HCT116 (cell line): Measurements from ENCODE around the gene DOCK7. TPM values are rescaled to one million over a fixed set of nuclear protein-coding genes. Genes with fewer than 3 reads are reported as not detected.

Experiments used
- ATAC-seq: fragments of 200-7000 bp; cut with Tn5 transposase; 2 replicates; pipeline ENCODE4 v1.9.1; 2020; ENCODE audit warnings: mild to moderate bottlenecking, moderate library complexity
- BruUV-seq: library from RNA; stranded (reverse); fragments of 400-500 nt; replicated peaks from 2 replicates; lab custom pipeline; 2021; lab: Mats Ljungman, UMichigan
- CTCF ChIA-PET: fragments of 300-600 bp; sonication (Branson Sonifier 250); formaldehyde crosslinking; loops from one replicate; lab custom pipeline; 2021; ENCODE audit warnings: antibody characterized with exemption; lab: Charles Lee
- POLR2A ChIA-PET: fragments of 300-600, 350-600 bp; sonication (Branson Sonifier 250); formaldehyde crosslinking; loops from one replicate; lab custom pipeline; 2021; ENCODE audit warnings: antibody characterized with exemption; lab: Charles Lee
- RAD21 ChIA-PET, 2 experiments: fragments of 300-600 bp; sonication (Branson Sonifier 250); formaldehyde crosslinking; loops; one replicate each; lab custom pipeline; 2023; ENCODE audit warnings: low total read pairs in 2 of 2; ENCODE audit not compliant: uncharacterized antibody in 2 of 2, unreplicated experiment in 2 of 2, low non-redundant PET in 1 of 2; lab: Charles Lee
- DNase-seq: peaks from one replicate; pipeline ENCODE4 v3.0.0-alpha.2; 2010; ENCODE audit warnings: low read depth, low spot score
- H2AFZ ChIP-seq: fragments of 200-600 bp; shearing (Covaris generic), sonication (generic); 2 replicates; pipeline ENCODE4 v1.6.1; 2017; ENCODE audit warnings: low read depth, mixed run types, mixed read lengths, antibody characterized with exemption, low read length; ENCODE audit not compliant: poor library complexity, severe bottlenecking
- H3K27ac ChIP-seq: 2 replicates; pipeline ENCODE4 v1.5.1; 2012; ENCODE audit warnings: low read depth, low read length
- H3K27me3 ChIP-seq: fragments of 200-600 bp; sonication (generic); 2 replicates; pipeline ENCODE4 v1.6.1; 2016; ENCODE audit warnings: mixed run types, low read length, mixed read lengths; ENCODE audit not compliant: insufficient read depth
- H3K36me3 ChIP-seq, 2 experiments: fragments of 200-500 bp in 1 of 2; fragments of 200-600 bp in 1 of 2; sonication (Bioruptor generic) in 1 of 2; sonication (generic) in 1 of 2; 2 replicates each; pipeline versions ENCODE4 v1.5.1 to v1.6.1; 2014 to 2016; ENCODE audit warnings: low read length in 2 of 2, inconsistent platforms in 1 of 2, mixed read lengths in 1 of 2, mixed run types in 1 of 2; ENCODE audit not compliant: insufficient read depth in 2 of 2, control insufficient read depth in 1 of 2
- H3K4me1 ChIP-seq, 2 experiments: fragments of 200-600 bp in 1 of 2; sonication (generic) in 1 of 2; 2 replicates each; pipeline versions ENCODE4 v1.5.1 to v1.6.1; 2012 to 2017; ENCODE audit warnings: low read length in 2 of 2, inconsistent platforms in 1 of 2, mild to moderate bottlenecking in 1 of 2, mixed read lengths in 1 of 2, mixed run types in 1 of 2, moderate library complexity in 1 of 2; ENCODE audit not compliant: insufficient read depth in 2 of 2, control insufficient read depth in 1 of 2
- H3K4me2 ChIP-seq: fragments of 200-600 bp; sonication (generic); 2 replicates; pipeline ENCODE4 v1.6.1; 2017; ENCODE audit warnings: mixed run types, low read length, mixed read lengths
- H3K4me3 ChIP-seq, 2 experiments: fragments of 200-600 bp in 1 of 2; sonication (generic) in 1 of 2; replicated peaks in 1 of 2; 2 replicates each; pipeline ENCODE4 v1.5.1; 2011 to 2016; ENCODE audit warnings: low read length in 2 of 2, control low read depth in 1 of 2, low read depth in 1 of 2, mild to moderate bottlenecking in 1 of 2, mixed read lengths in 1 of 2, mixed run types in 1 of 2
- H3K79me2 ChIP-seq: fragments of 200-600 bp; sonication (generic); 2 replicates; pipeline ENCODE4 v1.6.1; 2017; ENCODE audit warnings: mild to moderate bottlenecking, mixed run types, low read length, moderate library complexity, mixed read lengths; ENCODE audit not compliant: insufficient read depth
- H3K9ac ChIP-seq: fragments of 200-600 bp; sonication (generic); 2 replicates; pipeline ENCODE4 v1.6.1; 2016; ENCODE audit warnings: low read length, mixed read lengths
- H3K9me2 ChIP-seq: fragments of 200-600 bp; sonication (generic), shearing (Covaris generic); 2 replicates; pipeline ENCODE4 v1.6.1; 2017; ENCODE audit warnings: mixed run types, mild to moderate bottlenecking, moderate library complexity; ENCODE audit not compliant: insufficient read depth
- H3K9me3 ChIP-seq, 2 experiments: fragments of 200-500 bp in 1 of 2; fragments of 200-600 bp in 1 of 2; sonication (Bioruptor generic) in 1 of 2; sonication (generic) in 1 of 2; 2 replicates each; pipeline ENCODE4 v1.6.1; 2014 to 2017; ENCODE audit warnings: low read length in 2 of 2, mixed read lengths in 2 of 2, inconsistent platforms in 1 of 2, low read depth in 1 of 2, mild to moderate bottlenecking in 1 of 2, mixed run types in 1 of 2, moderate library complexity in 1 of 2; ENCODE audit not compliant: control insufficient read depth in 1 of 2, insufficient read depth in 1 of 2
- H4K20me1 ChIP-seq: fragments of 200-600 bp; sonication (generic), shearing (Covaris generic); 2 replicates; pipeline ENCODE4 v1.6.1; 2017; ENCODE audit warnings: mixed run types, mild to moderate bottlenecking, moderate library complexity; ENCODE audit not compliant: insufficient read depth
- CBX3 ChIP-seq: IDR thresholded peaks from 2 replicates; pipeline ENCODE4 v1.6.1; 2012; ENCODE audit warnings: low read depth
- CEBPB ChIP-seq: IDR thresholded peaks from 2 replicates; pipeline ENCODE4 v1.6.1; 2012; ENCODE audit warnings: low read depth
- EGR1 ChIP-seq: IDR thresholded peaks from 2 replicates; pipeline ENCODE4 v1.6.1; 2012; ENCODE audit warnings: low read depth
- ELF1 ChIP-seq: IDR thresholded peaks from 2 replicates; pipeline ENCODE4 v1.6.1; 2012; ENCODE audit warnings: low read depth, borderline replicate concordance
- EZH2 ChIP-seq: fragments of 200-600 bp; sonication (generic); IDR thresholded peaks from 2 replicates; pipeline ENCODE4 v1.6.1; 2017; ENCODE audit warnings: antibody characterized with exemption, mixed run types
- FOSL1 ChIP-seq: IDR thresholded peaks from 2 replicates; pipeline ENCODE4 v1.6.1; 2012; ENCODE audit warnings: low read depth
- JUND ChIP-seq: IDR thresholded peaks from 2 replicates; pipeline ENCODE4 v1.6.1; 2012
- POLR2AphosphoS5 ChIP-seq: IDR thresholded peaks from 2 replicates; pipeline ENCODE4 v1.6.1; 2011; ENCODE audit warnings: mild to moderate bottlenecking, low read depth, low read length, moderate library complexity
- RAD21 ChIP-seq: IDR thresholded peaks from 2 replicates; pipeline ENCODE4 v1.6.1; 2012; ENCODE audit warnings: low read depth, mild to moderate bottlenecking
- SP1 ChIP-seq: IDR thresholded peaks from 2 replicates; pipeline ENCODE4 v1.6.1; 2012; ENCODE audit warnings: low read depth
- SRF ChIP-seq: IDR thresholded peaks from 2 replicates; pipeline ENCODE4 v1.6.1; 2012; ENCODE audit warnings: low read depth
- TCF7L2 ChIP-seq: IDR thresholded peaks from 2 replicates; pipeline ENCODE4 v1.7.0; 2011; ENCODE audit warnings: borderline replicate concordance, inconsistent platforms; ENCODE audit not compliant: insufficient read depth, insufficient read length; ENCODE audit errors: extremely low read depth
- YY1 ChIP-seq: IDR thresholded peaks from 2 replicates; pipeline ENCODE4 v1.6.1; 2011; ENCODE audit warnings: low read length, low read depth, moderate library complexity, mild to moderate bottlenecking; ENCODE audit not compliant: insufficient replicate concordance; ENCODE audit errors: extremely low read depth
- ZNF274 ChIP-seq: fragments of 200-500 bp; sonication (Bioruptor generic); IDR thresholded peaks from 2 replicates; pipeline ENCODE4 v1.6.1; 2014; ENCODE audit warnings: mild to moderate bottlenecking, low read depth, low read length, inconsistent platforms
- intact Hi-C: fragments of 100-400 bp; cut with micrococcal nuclease; formaldehyde crosslinking; loops from 2 replicates; pipeline ENCODE4 v1.10.0; 2022
- total RNA-seq: library from RNA; stranded (reverse); gene quantifications from one replicate; pipeline ENCODE4 v1.2.1, GENCODE V29; 2021; ENCODE audit not compliant: unreplicated experiment
- TF ChIP-seq, protein P1 (sequence below): IDR thresholded peaks from 2 replicates; pipeline ENCODE4 v1.6.1; 2011; ENCODE audit warnings: mild to moderate bottlenecking, low read length, moderate library complexity; ENCODE audit not compliant: insufficient replicate concordance; ENCODE audit errors: extremely low read depth
- TF ChIP-seq, protein P2 (sequence below): IDR thresholded peaks from 2 replicates; pipeline ENCODE4 v1.6.1; 2012
- TF ChIP-seq, protein P3 (sequence below): IDR thresholded peaks from 2 replicates; pipeline ENCODE4 v1.6.1; 2012

Gene DOCK7
- total RNA-seq, 1 experiment from 2014 or later: 49.0 TPM

DNA sequence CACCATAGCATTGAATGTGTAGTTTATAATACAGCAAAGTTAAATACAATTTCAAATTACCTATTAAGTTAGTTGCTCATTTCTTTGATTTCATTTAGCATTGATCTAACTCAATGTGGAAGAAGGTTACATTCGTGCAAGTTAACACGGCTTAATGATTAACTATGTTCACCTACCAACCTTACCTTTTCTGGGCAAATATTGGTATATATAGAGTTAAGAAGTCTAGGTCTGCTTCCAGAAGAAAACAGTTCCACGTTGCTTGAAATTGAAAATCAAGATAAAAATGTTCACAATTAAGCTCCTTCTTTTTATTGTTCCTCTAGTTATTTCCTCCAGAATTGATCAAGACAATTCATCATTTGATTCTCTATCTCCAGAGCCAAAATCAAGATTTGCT, 90.9 kb downstream of the DOCK7 start, which contains the start of gene ANGPTL3:
Gene ANGPTL3 (plus strand): TSS at position 240 of the 400 bp plus-strand sequence. CDS start 47 bp downstream, at position 287.
- no peak for DNase-seq
- no peaks in the 10 kb centered on the region for H4K20me1 ChIP-seq
- H3K36me3 ChIP-seq: no peaks in the 10 kb centered on the region
- TF ChIP-seq CBX3: no peak
- no peak for TF ChIP-seq EGR1
- TF ChIP-seq EZH2: no peak
- TF ChIP-seq SP1: no peak
- TF ChIP-seq, all 23 proteins: peak for 0
- H2AFZ ChIP-seq: no peak within 1 kb of the TSS
- ChIA-PET RAD21 (no interaction called here), POLR2A (no interaction called here), CTCF (no interaction called here)
- no peak within 1 kb of the TSS for H3K9ac ChIP-seq
- intact Hi-C loops: no loop called here
- H3K4me1 ChIP-seq: no peaks in the 10 kb centered on the region
- H3K27ac ChIP-seq: no peak within 1 kb of the TSS
- no peaks in the 10 kb centered on the region for H3K27me3 ChIP-seq
- H3K4me3 ChIP-seq: no peak within 1 kb of the TSS
- H3K9me3 ChIP-seq: no peaks in the 10 kb centered on the region
- no peak for ATAC-seq
- H3K9me2 ChIP-seq: no peaks in the 10 kb centered on the region
- BruUV-seq: no TSS peak
- H3K79me2 ChIP-seq: no peaks in the 10 kb centered on the region
- no peak within 1 kb of the TSS for H3K4me2 ChIP-seq

DNA sequence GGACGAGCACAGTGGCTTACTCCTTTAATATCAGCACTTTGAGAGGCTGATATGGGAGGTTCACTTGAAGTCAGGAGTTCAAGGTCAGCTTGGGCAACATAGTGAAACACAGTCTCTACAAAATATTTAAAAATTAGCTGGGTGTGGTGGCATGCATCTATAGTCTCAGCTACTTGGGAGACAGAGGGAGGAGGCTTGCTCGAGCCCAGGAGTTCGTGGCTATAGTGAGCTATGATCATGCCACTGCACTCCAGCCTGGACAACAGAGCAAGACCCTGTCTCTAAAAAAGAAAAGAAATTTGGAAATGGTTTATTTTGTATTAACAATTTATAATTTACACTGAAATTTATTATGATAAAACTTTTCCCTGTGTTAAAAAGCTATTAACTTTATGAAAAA, 92.5 kb downstream of the DOCK7 start:
- no peaks in the 10 kb centered on the region for H3K9me2 ChIP-seq
- no peaks in the 10 kb centered on the region for H3K79me2 ChIP-seq
- no peak overlapping the region for H3K4me2 ChIP-seq
- no peak overlapping the region for H3K27ac ChIP-seq
- no peak overlapping the region for H3K4me3 ChIP-seq
- CTCF ChIA-PET: no interaction called here
- RAD21 ChIA-PET: no interaction called here
- H3K27me3 ChIP-seq: no peaks in the 10 kb centered on the region
- no peak overlapping the region for H2AFZ ChIP-seq
- intact Hi-C loops: no loop called here
- no peaks in the 10 kb centered on the region for H3K36me3 ChIP-seq
- no peaks in the 10 kb centered on the region for H3K4me1 ChIP-seq
- no peaks in the 10 kb centered on the region for H3K9me3 ChIP-seq
- BruUV-seq: no TSS peak
- H4K20me1 ChIP-seq: no peaks in the 10 kb centered on the region
- ATAC-seq: no peak
- no peak for DNase-seq
- no peak overlapping the region for H3K9ac ChIP-seq
- POLR2A ChIA-PET: no interaction called here
- TF ChIP-seq JUND (no peak), FOSL1 (no peak), CBX3 (no peak), EGR1 (no peak), YY1 (no peak), SRF (no peak), ELF1 (no peak), CEBPB (no peak), POLR2AphosphoS5 (no peak), ZNF274 (no peak), SP1 (no peak), RAD21 (no peak), EZH2 (no peak), TCF7L2 (no peak)
- TF ChIP-seq, protein P1, sequence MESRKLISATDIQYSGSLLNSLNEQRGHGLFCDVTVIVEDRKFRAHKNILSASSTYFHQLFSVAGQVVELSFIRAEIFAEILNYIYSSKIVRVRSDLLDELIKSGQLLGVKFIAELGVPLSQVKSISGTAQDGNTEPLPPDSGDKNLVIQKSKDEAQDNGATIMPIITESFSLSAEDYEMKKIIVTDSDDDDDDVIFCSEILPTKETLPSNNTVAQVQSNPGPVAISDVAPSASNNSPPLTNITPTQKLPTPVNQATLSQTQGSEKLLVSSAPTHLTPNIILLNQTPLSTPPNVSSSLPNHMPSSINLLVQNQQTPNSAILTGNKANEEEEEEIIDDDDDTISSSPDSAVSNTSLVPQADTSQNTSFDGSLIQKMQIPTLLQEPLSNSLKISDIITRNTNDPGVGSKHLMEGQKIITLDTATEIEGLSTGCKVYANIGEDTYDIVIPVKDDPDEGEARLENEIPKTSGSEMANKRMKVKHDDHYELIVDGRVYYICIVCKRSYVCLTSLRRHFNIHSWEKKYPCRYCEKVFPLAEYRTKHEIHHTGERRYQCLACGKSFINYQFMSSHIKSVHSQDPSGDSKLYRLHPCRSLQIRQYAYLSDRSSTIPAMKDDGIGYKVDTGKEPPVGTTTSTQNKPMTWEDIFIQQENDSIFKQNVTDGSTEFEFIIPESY: no peak
- TF ChIP-seq, protein P2, sequence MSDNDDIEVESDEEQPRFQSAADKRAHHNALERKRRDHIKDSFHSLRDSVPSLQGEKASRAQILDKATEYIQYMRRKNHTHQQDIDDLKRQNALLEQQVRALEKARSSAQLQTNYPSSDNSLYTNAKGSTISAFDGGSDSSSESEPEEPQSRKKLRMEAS: no peak
- TF ChIP-seq, protein P3, sequence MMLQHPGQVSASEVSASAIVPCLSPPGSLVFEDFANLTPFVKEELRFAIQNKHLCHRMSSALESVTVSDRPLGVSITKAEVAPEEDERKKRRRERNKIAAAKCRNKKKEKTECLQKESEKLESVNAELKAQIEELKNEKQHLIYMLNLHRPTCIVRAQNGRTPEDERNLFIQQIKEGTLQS: no peak
